Stimulated activated CD4-positive, alpha-beta T cell treated with anti-CD3 and anti-CD28 coated beads, TNF-alpha, amount 100 ng/mL, for 4 hours (primary cell): ENCODE data around the gene VEGFC.

Experiments
- DNase-seq, 3 experiments: peaks; one replicate each; pipeline ENCODE4 v3.0.0-alpha.2; 2020; ENCODE audit warnings: low read depth in 3 of 3

VEGFC gene

GRCh38 chr4:176799653-176800052 is 6.9 kb upstream of the VEGFC start:
- DNase-seq = no peak

DNA sequence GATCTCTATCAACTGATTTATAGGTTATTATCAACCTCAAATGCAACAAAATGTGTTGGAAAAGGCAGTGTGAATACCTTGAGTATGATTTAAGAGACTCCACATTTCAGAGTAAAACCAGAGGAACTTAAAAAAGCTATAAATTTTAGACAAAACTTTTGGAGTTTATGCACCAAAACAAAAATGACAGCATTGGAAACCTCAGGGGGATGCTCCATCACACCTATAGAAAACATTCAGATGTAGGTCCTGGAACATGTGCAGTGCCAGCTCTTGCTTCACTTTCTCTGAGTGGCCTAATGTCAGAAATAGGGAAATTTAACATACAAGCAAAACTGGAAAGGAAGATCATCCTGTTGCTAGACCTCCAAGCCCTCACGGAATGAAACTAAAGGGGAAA is 5.8 kb upstream of the VEGFC start:
- no peak for DNase-seq

DNA sequence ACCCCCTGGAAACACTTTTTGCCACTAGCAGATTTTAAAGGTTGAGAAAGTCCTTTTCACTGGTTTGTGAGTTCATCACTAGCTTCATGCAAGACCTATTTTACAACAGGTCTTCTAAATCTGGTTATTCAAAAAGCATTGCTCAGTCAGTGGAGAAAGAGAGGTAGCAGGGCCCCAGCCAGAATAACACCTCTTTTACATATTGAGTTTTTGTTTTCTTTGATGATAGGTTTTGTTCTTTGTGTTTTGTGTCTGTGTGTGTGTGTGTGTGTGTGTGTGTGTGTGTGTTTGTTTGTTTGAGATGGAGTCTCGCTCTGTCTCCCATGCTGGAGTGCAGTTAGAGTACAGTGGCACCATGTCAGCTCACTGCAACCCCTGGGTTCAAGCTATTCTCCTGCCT is 2.7 kb upstream of the VEGFC start:
- DNase-seq = no peak

DNA sequence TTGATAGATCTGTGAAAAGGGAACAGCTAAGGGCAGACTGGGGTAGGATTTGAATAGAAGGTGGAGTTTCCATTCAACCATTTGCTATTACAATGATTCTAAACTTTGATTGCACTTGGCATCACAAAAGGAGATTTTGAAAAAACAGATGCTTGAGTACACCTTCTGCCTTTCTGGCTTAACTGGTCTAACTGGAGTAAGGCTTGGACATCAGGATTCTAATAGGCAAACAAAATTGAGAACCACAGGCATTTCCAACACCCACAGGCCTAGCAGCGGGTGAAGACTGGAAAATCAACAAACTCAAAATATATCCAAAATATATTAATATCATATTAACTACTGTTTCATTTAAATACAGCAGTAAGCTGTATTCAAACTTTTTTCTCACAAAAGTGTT is 1.9 kb upstream of the VEGFC start:
- no peak for DNase-seq

GRCh38 chr4:176794151-176794550 is 1.4 kb upstream of the VEGFC start:
- DNase-seq = no peak

GRCh38 chr4:176793060-176793605 is 411 bp upstream of the VEGFC start:
- DNase-seq = no peak

- DNase-seq = no peak
These were observed 964 bp downstream of the VEGFC start for GRCh38 chr4:176791591-176792325.

DNA sequence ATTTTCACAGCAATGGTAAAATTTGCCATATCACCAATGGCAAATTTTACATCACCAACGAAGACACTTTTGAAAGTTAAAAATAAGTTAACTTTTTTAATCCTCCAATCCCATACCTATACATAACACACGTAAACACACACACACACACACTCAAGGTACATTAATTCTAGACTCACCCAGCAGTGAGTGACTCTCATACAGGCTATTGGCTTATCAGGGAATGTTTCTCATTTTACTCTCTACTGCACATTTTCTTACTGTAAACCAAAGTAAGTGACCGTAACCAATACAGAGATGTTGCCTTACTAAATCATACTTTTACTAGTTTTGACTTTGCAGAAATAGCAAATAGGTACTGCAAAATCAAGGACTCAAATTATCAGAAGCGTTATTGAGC is 2.3 kb downstream of the VEGFC start:
- no peak for DNase-seq

GRCh38 chr4:176789955-176790354 is 2.8 kb downstream of the VEGFC start:
- no peak for DNase-seq

GRCh38 chr4:176788971-176789370 is 3.8 kb downstream of the VEGFC start:
- DNase-seq = no peak

GRCh38 chr4:176788248-176788647 is 4.5 kb downstream of the VEGFC start:
- no peak for DNase-seq

GRCh38 chr4:176784816-176785215 is 7.9 kb downstream of the VEGFC start:
- DNase-seq = no peak

GRCh38 chr4:176782794-176783193 is 9.9 kb downstream of the VEGFC start:
- no peak for DNase-seq

GRCh38 chr4:176782191-176782590 is 10.5 kb downstream of the VEGFC start:
- DNase-seq = no peak

DNA sequence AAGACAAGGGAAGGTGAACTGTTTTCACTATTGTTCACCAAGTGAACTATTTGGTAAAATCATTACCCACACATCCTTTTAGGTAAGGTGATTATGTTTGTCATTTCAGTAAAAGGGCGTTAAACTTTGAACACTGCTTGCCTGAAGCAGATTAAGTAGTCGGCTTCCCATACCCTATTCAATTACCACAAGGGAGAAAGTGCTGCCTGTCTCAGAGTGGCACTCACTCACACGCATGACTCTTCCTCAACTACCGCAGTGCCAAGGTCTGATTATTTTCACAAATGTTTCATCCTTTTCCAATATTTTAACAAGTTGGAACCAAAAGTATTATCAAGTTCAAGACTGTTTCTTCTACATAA is 11.0 kb downstream of the VEGFC start:
- DNase-seq = no peak

DNA sequence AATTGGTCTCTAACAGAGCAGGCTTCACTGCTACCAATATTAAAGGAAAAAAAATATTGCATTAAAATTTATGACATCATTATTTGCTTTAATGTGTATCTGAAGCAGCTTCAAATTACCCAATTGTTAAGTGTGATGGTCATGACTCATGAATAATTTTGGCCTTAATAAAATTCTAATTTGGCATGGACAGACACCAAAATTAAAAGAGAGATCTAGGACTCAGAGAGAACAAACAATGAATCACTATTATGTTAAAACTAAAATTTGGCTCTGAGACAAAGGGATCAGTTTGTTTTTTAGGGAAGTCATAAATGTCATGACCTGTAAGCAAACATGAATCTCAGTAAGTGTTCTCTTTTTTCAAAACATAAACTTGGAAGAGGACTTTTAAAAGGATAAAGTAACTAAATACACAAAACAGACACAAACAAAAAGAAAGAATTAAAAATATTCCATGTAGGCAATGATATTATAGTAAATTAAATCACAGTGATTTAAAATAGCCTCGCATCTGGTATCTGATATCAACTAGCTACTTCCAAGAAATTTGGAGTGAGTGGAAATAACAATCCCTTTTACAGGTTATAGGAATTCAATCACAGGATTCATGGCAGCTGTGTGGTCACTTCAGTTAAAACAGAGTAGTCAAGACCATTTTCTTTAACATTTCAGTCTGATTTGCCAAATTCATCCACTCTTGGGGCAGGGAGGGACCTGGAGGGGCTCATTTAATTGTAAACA is 11.6 kb downstream of the VEGFC start:
- no peak for DNase-seq

GRCh38 chr4:176779421-176779820 is 13.3 kb downstream of the VEGFC start:
- no peak for DNase-seq

DNA sequence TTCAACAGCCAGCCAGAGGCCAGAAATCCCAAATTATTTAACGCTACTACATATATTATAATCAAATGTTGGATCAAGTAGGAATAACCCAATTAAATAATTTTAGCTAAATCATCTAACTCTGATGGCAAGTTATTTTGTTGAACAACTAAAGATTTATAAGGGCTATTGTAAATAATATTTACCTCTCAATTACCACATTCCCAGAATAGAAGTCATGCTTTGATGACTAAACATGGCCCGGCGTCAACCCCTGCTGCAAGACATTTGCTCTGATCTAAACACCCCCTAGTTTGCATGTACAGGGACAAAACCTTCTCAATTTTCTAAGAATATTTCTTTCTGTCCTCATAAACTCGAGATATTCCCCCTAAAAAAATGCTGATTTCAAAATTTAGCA is 14.2 kb downstream of the VEGFC start:
- DNase-seq = no peak

DNA sequence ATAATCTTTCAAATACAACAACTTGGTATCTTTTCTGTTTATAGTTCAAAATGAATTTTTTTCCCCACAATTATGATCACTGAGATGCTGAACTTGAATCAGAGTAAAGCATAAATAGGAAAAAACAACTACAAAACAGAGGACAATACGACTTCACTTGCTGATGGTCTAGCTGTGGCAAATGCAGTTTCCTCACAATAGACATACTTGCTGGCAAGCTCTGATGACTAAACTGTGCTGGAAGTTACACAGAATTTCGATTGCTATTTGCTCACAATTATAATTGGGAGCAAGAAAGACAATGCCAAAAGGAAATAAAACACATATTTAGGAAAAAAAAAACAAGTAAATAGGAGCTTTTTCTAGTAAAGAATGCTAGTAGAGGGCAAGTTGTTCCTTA is 14.7 kb downstream of the VEGFC start:
- no peak for DNase-seq

DNA sequence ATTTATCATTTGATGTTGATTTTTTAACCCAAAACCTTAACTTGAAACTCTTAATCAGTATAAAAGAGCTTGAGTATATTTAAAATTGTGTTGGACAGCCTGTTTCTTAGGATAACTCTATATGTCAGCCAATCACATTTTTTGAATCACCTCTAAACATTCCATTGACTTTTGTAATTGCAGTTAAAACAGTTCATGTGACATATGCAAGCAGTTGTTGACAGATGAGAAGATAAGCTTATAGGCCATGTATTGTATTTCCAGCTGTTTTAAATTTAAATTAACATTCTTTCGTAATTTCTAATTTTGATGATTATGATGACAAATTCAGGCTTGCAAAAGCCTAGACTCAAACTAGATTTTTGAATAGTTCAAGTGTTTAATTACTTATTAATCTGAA is 17.4 kb downstream of the VEGFC start:
- DNase-seq = no peak

DNA sequence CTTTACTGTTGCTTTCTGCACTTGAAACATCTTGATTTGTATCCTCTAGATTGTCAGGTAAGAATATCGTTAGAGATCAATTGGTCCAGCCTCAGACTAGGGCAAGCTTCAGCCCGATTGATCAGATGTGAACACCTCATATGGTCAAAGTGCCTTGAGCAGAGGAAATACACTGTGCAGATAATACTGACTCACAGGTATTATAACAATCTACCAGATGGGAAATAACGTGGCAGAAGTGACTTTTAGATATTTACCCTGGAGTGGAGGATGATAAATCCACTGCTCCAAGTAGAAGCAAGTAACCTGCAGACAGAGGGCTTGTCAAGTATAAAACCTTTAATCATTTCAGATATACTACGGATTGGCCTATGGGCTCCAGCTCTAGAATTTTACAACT is 17.9 kb downstream of the VEGFC start:
- DNase-seq = no peak

DNA sequence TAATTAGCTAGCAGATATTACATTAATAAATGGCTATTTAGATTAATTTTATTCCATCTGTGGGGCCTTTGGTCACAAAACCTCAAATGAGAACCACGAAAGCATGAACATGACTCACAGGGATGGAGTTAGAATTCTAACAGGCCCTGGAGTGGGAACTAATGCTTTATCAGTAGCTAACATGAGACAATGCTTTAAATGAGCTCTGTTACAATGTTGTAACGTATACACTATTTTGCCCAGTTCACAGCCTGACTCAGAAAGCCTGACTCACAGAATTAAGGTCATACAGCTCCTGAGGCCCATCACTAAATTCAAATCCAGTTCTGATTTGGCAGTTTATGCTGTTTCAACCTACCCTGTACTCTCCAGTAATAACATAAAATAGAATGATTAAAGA is 23.2 kb downstream of the VEGFC start:
- DNase-seq = no peak

- DNase-seq = no peak
These were observed 25.5 kb downstream of the VEGFC start for GRCh38 chr4:176767183-176767582.
